ENCODE results near the gene GAL3ST2. TPM values are rescaled to one million over a fixed set of nuclear protein-coding genes. Genes with fewer than 3 reads are reported as not detected.

Gene GAL3ST2
- total RNA-seq, 2 donors from 2014 or later = not detected

DNA sequence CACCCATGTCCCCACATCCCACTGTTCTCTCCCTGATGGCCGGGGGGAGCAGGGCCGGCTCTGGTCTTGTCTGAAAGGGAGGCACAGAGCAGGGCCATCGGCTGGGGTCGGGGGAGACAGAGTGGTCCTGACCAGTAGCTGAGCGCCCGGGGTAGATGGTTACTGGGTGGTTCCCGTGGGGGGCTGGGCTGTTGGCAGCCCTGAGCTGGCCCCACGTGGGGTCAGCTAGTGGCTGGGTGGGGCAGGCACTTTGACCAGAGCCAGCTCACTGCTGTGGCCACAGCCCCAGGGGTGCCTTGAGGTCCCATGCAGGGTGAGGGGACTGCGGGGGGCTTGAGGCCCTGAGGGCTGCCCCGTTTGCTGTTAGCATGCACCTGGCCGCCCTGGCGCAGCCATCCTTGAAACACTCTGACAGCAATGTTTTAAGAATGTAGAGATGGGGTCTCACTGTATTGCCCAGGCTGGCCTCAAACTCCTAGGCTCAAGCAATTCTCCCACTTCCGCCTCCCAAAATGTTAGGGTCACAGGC is 20.1 kb downstream of the GAL3ST2 start:
- H3K27ac ChIP-seq = no peak overlapping the region
- no peak for TF ChIP-seq POLR2A (IDR thresholded peaks at IDR 0.05)
- TF ChIP-seq, protein P1, sequence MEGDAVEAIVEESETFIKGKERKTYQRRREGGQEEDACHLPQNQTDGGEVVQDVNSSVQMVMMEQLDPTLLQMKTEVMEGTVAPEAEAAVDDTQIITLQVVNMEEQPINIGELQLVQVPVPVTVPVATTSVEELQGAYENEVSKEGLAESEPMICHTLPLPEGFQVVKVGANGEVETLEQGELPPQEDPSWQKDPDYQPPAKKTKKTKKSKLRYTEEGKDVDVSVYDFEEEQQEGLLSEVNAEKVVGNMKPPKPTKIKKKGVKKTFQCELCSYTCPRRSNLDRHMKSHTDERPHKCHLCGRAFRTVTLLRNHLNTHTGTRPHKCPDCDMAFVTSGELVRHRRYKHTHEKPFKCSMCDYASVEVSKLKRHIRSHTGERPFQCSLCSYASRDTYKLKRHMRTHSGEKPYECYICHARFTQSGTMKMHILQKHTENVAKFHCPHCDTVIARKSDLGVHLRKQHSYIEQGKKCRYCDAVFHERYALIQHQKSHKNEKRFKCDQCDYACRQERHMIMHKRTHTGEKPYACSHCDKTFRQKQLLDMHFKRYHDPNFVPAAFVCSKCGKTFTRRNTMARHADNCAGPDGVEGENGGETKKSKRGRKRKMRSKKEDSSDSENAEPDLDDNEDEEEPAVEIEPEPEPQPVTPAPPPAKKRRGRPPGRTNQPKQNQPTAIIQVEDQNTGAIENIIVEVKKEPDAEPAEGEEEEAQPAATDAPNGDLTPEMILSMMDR (IDR thresholded peaks at IDR 0.05) = no peak
- H3K27me3 ChIP-seq = no peaks in the 10 kb centered on the region
- DNase-seq (peak in 1 of 4 donors; percentile 8), ATAC-seq (no peak)
- no peaks in the 10 kb centered on the region for H3K36me3 ChIP-seq (replicated peaks in 1 of 2; ENCODE audit: insufficient read depth in 1 of 2, low read depth in 2 of 2)
- 79 to 84% methylated on average over 12 of the region's 13 CpGs for WGBS, 2 donors
- H3K4me3 ChIP-seq = no peak overlapping the region
- H3K4me1 ChIP-seq = no peaks in the 10 kb centered on the region
- no peaks in the 10 kb centered on the region for H3K9me3 ChIP-seq
- intact Hi-C loops (cut with DNase I) = no loop called here

DNA sequence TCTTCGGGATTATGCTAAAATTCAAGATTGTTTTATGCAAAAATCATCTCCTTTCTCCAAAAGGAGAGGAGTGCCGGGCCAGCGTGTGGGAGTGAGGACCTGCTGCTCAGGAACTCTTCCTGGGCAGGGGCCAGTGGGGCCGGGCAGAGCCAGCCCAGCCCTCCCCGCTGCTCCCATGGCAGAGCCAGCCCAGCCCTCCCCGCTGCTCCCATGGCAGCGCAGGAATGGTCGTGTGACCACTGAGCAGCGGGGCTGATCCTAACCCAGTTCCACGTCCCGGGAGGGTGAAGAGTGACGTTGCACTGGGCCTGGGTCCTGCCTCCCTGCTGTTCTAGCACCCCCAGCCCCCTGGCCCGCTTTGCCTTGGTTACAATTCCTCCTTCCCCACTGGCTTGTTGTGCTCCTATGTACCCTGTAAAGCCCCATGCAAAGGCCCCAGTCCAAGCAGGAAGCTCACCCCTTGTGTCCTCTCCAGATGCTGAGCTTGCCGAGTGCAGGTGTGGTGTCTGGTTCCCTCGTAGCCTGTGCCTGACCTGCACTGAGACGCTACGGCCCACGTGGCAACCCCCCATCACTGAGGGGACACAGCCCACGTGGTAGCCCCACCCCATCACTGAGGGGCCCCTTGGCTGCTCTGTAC is 20.9 kb downstream of the GAL3ST2 start:
- no peak overlapping the region for H3K27ac ChIP-seq
- ATAC-seq (no peak), DNase-seq (no peak)
- intact Hi-C loops (cut with DNase I) = no loop called here
- no peak for TF ChIP-seq POLR2A (IDR thresholded peaks at IDR 0.05)
- TF ChIP-seq, protein P1 (IDR thresholded peaks at IDR 0.05) = no peak
- H3K4me3 ChIP-seq = no peak overlapping the region
- no peaks in the 10 kb centered on the region for H3K27me3 ChIP-seq
- H3K9me3 ChIP-seq = no peaks in the 10 kb centered on the region
- H3K36me3 ChIP-seq (replicated peaks in 1 of 2; ENCODE audit: insufficient read depth in 1 of 2, low read depth in 2 of 2) = no peaks in the 10 kb centered on the region
- H3K4me1 ChIP-seq = no peaks in the 10 kb centered on the region
- 84 to 85% methylated on average over 14 to 18 of the region's 19 CpGs for WGBS, 2 donors

DNA sequence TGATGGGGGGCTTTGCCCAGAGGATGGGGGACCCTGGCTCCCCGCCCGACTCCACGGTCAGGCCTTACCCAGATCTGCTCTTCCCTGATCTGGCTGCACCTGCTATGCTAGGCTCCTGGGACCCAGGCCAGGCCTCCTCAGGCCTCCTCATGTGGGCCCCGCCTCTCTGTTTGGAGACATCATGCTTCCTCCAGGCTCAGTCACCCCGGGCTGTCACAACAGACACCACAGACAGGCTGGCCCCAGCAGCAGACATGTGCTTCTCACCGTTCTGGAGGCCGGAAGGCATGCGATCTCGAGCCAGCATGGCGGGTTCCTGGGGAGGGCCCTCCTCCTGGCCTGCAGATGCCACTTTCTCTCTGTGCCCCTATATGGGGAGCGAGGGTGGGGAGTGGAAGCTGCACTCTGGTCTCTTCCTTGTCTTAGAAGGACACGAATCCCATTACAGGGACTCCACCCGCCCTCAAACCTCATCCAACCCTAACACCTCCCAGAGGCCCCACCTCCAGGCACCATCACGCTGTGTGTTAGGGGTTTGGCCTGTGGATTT is 21.5 kb downstream of the GAL3ST2 start:
- Histone ChIP-seq H3K36me3 (replicated peaks in 1 of 2; ENCODE audit: insufficient read depth in 1 of 2, low read depth in 2 of 2) (no peaks in the 10 kb centered on the region), H3K9me3 (no peaks in the 10 kb centered on the region), H3K4me1 (peaks cover 4% of the 10 kb centered on the region), H3K4me3 (no peak overlapping the region), H3K27me3 (peaks cover 0 to 4% of the 10 kb centered on the region in 2 donors), H3K27ac (no peak overlapping the region)
- no peak for ATAC-seq
- intact Hi-C loops (cut with DNase I) = no loop called here
- WGBS, 2 donors = 92 to 100% methylated on average over 2 to 13 of the region's 14 CpGs
- DNase-seq = peak in 2 of 4 donors; percentile 5 to 9
- no peak for TF ChIP-seq POLR2A (IDR thresholded peaks at IDR 0.05)
- TF ChIP-seq, protein P1 (IDR thresholded peaks at IDR 0.05) = no peak

DNA sequence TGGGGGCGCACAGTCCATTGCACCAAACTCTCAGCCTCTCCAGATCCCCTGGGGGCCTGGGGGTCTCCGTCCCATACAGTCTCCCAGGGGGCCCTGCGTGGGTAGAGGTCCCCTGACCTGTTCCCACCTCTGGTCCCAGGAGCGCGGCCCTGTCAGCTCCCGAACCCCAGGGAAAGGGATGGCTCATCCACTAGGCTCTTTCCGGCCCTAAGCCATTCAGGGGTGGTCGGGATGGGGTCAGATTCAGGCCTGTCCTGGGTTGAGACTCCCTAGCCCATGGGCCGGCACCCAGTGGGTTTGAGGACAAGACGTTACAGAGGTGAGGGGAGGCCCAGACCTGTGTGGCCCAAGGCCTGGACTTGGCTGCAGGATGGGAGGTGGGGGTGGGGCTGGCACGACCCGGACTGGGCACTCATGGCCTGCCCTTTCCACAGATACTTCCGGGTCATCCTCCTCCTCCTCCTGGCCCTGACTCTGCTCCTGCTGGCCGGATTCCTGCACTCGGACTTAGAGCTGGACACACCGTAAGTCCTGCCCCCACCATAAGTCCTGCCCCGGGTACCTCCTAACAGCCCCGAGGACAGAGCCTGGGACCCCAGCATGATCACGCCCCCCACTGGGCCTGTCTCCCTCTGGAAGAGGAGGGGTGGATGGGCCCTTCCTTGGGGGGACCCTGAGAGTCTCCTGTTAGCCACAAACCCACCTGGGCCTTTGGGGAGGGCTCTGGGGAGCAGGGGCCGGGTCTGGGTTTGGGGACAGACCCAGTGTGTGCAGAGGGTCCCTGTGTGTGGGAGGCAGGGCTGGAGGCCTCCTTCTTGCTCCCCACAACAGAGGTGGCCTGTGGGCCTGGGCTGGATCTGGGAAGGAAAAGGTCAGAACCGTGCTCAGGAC is 22.3 kb downstream of the GAL3ST2 start:
- H3K27ac ChIP-seq = no peak overlapping the region
- H3K4me3 ChIP-seq = no peak overlapping the region
- no peak for TF ChIP-seq POLR2A (IDR thresholded peaks at IDR 0.05)
- TF ChIP-seq, protein P1 (IDR thresholded peaks at IDR 0.05) = no peak
- peaks cover 0 to 10% of the 10 kb centered on the region in 2 donors for H3K27me3 ChIP-seq
- H3K4me1 ChIP-seq = peaks cover 11% of the 10 kb centered on the region
- H3K9me3 ChIP-seq = no peaks in the 10 kb centered on the region
- intact Hi-C loops (cut with DNase I) = no loop called here
- H3K36me3 ChIP-seq (replicated peaks in 1 of 2; ENCODE audit: insufficient read depth in 1 of 2, low read depth in 2 of 2) = no peaks in the 10 kb centered on the region
- 90 to 93% methylated on average over 8 to 21 of the region's 21 CpGs for WGBS, 2 donors
- DNase-seq (peak in 2 of 4 donors; percentile 8 to 11), ATAC-seq (no peak)

All from body of pancreas (tissue), 4 donors.